ENCODE measurements around the gene PPME1.

DNA sequence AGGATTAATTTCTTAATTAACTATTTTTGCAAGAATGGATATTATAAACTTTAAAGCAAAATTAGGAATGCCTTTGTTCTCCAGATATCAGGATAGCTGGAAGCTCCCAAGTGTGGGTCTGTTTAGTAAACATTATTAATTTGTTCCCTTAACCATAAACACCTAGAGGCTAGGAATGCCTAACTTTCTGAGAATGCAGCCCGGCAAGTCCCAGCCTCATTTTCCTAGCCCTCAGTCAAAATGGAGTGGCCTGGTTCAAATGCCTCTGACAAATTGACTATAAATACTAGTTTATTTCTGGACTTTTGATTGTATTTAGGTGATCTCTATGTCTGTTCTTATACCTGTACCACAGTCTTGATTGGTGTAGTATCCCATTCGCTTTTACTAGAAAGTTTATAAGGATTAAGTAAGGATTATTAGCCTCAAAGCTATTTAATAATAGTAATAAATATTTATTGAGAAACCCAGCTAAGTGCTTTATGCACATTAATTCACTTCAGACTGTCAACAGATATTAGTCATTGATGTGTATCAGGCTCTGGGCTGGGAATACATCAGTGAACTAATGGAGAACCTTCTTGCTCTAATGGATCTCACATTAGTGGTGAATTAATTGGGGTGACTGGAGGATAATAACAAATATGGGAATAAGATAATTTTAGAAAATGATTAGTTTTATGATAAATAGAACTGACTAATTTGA is 25.8 kb downstream of the PPME1 start:
- TF ChIP-seq SUZ12 (IDR thresholded peaks at IDR 0.05) (no peak), FOXK2 (IDR thresholded peaks at IDR 0.05) (no peak), BHLHE40 (IDR thresholded peaks at IDR 0.05; ENCODE audit: borderline replicate concordance) (no peak), FOXA1 (IDR thresholded peaks at IDR 0.05) (no peak), LEF1 (IDR thresholded peaks at IDR 0.05; ENCODE audit: borderline replicate concordance) (no peak), FOXM1 (IDR thresholded peaks at IDR 0.05; ENCODE audit: borderline replicate concordance) (no peak), HDGF (IDR thresholded peaks at IDR 0.05; ENCODE audit: borderline replicate concordance) (no peak), TARDBP (IDR thresholded peaks at IDR 0.05) (no peak), NFRKB (IDR thresholded peaks at IDR 0.05) (no peak), ZNF384 (IDR thresholded peaks at IDR 0.05) (no peak), SP1 (IDR thresholded peaks at IDR 0.05) (no peak)
- TF ChIP-seq, protein P1, sequence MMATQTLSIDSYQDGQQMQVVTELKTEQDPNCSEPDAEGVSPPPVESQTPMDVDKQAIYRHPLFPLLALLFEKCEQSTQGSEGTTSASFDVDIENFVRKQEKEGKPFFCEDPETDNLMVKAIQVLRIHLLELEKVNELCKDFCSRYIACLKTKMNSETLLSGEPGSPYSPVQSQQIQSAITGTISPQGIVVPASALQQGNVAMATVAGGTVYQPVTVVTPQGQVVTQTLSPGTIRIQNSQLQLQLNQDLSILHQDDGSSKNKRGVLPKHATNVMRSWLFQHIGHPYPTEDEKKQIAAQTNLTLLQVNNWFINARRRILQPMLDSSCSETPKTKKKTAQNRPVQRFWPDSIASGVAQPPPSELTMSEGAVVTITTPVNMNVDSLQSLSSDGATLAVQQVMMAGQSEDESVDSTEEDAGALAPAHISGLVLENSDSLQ (IDR thresholded peaks at IDR 0.05) = no peak
